ENCODE data around the gene SDHD.
A peak's percentile ranks its signal among the peaks of the same experiment; 100 is the strongest.
"Not testable (repeated sequence)": the region's sequence is repeated elsewhere in the genome, so short reads cannot be mapped to it uniquely, and the experiment has no call there.

Gene SDHD

DNA sequence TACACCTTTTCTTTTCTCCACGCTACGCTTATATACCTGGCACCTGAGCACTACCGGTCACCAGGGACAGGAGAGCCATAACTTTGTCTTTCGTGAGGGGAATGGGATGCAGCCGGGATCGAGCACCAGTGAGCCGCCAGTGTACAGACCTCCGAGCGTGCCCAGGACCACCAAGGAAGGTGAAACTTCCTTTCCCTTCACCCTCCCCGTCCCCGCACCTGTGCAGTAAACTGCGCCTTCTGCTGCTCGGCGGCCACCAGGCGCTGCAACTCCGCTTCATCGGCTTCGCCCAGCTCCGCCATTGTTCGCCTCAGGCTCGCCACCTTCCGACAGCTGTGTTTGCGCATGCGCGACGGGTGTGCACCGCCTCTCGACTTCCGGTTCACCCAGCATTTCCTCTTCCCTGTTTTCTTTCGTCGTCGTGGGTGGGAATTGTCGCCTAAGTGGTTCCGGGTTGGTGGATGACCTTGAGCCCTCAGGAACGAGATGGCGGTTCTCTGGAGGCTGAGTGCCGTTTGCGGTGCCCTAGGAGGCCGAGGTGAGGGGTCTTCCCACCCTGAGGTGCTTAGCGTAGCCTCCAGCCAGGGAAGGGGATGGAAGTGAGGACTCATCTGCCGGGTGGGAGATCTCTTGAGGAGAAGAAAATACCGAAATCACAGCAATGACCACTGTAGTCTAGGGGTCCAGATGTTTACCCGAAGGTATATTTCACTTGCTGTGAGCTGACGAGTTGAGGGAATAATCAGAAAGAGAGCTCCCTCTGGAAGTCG lies at the start of gene SDHD, which contains the start of gene TIMM8B:
TSS of gene SDHD (plus strand) at position 452 of the 770 bp plus-strand sequence. CDS start at position 487, 35 bp downstream.
TSS of gene TIMM8B (minus strand) at position 335 of the 770 bp plus-strand sequence. CDS start at position 302, 33 bp downstream.
- H3K36me3 ChIP-seq (ENCODE audit: control insufficient read depth in 1 of 2, insufficient read depth in 2 of 2, low read length in 2 of 2) = peaks cover 51 to 69% of the 10 kb centered on the region in 2 donors
- H3K4me1 ChIP-seq (ENCODE audit: control insufficient read depth in 1 of 2, insufficient read depth in 2 of 2, low read length in 2 of 2) = peaks cover 14 to 35% of the 10 kb centered on the region in 2 donors
- H3K9me3 ChIP-seq (ENCODE audit: control insufficient read depth in 1 of 2, low read length in 2 of 2) = no peaks in the 10 kb centered on the region
- no peaks in the 10 kb centered on the region for H3K27me3 ChIP-seq (ENCODE audit: low read depth, low read length)
- H3K27ac ChIP-seq (ENCODE audit: low read length) = peak within 1 kb of the TSS; percentile 91
- peak within 1 kb of the TSS; percentile 94 to 97 for H3K4me3 ChIP-seq (ENCODE audit: low read depth in 1 of 2, low read length in 2 of 2)

DNA sequence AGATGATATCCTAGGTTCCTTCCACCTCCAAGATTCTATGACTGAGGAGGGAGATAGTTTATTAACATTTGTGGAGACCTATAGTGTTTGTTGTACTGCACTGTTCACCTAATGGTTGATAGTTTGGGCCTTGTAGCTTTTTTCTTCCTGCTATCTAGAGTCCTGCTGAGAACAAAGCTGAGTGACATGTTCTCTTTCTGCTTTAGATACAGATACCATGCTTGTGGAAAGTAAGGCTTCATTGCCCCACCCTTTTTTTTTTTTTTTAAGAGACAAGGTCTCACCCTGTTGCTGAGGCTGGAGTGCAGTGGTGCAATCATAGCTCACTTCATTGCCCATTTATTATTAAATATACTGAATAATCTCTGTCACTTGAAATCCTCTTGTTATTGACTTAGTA lies 49.1 kb upstream of the SDHD start:
- Histone ChIP-seq H3K4me3 (ENCODE audit: low read depth in 1 of 2, low read length in 2 of 2) (no peak overlapping the region), H3K9me3 (ENCODE audit: control insufficient read depth in 1 of 2, low read length in 2 of 2) (no peaks in the 10 kb centered on the region), H3K27ac (ENCODE audit: low read length) (no peak overlapping the region), H3K36me3 (ENCODE audit: control insufficient read depth in 1 of 2, insufficient read depth in 2 of 2, low read length in 2 of 2) (peaks cover 29 to 46% of the 10 kb centered on the region in 2 donors), H3K27me3 (ENCODE audit: low read depth, low read length) (no peaks in the 10 kb centered on the region), H3K4me1 (ENCODE audit: control insufficient read depth in 1 of 2, insufficient read depth in 2 of 2, low read length in 2 of 2) (no peaks in the 10 kb centered on the region)

GRCh38 chr11:112042161-112042960 lies 44.3 kb upstream of the SDHD start:
- Histone ChIP-seq H3K36me3 (ENCODE audit: control insufficient read depth in 1 of 2, insufficient read depth in 2 of 2, low read length in 2 of 2) (peaks cover 33 to 49% of the 10 kb centered on the region in 2 donors), H3K9me3 (ENCODE audit: control insufficient read depth in 1 of 2, low read length in 2 of 2) (no peaks in the 10 kb centered on the region), H3K27me3 (ENCODE audit: low read depth, low read length) (no peaks in the 10 kb centered on the region), H3K27ac (ENCODE audit: low read length) (no peak overlapping the region), H3K4me1 (ENCODE audit: control insufficient read depth in 1 of 2, insufficient read depth in 2 of 2, low read length in 2 of 2) (no peaks in the 10 kb centered on the region), H3K4me3 (ENCODE audit: low read depth in 1 of 2, low read length in 2 of 2) (no peak overlapping the region)

GRCh38 chr11:112042961-112043304 lies 43.7 kb upstream of the SDHD start:
- no peaks in the 10 kb centered on the region for H3K9me3 ChIP-seq (ENCODE audit: control insufficient read depth in 1 of 2, low read length in 2 of 2)
- H3K4me1 ChIP-seq (ENCODE audit: control insufficient read depth in 1 of 2, insufficient read depth in 2 of 2, low read length in 2 of 2) = no peaks in the 10 kb centered on the region
- no peak overlapping the region for H3K27ac ChIP-seq (ENCODE audit: low read length)
- H3K36me3 ChIP-seq (ENCODE audit: control insufficient read depth in 1 of 2, insufficient read depth in 2 of 2, low read length in 2 of 2) = peaks cover 27 to 43% of the 10 kb centered on the region in 2 donors
- H3K4me3 ChIP-seq (ENCODE audit: low read depth in 1 of 2, low read length in 2 of 2) = no peak overlapping the region
- no peaks in the 10 kb centered on the region for H3K27me3 ChIP-seq (ENCODE audit: low read depth, low read length)

- Histone ChIP-seq H3K4me3 (ENCODE audit: low read depth in 1 of 2, low read length in 2 of 2) (no peak overlapping the region), H3K9me3 (ENCODE audit: control insufficient read depth in 1 of 2, low read length in 2 of 2) (no peaks in the 10 kb centered on the region), H3K27me3 (ENCODE audit: low read depth, low read length) (no peaks in the 10 kb centered on the region), H3K4me1 (ENCODE audit: control insufficient read depth in 1 of 2, insufficient read depth in 2 of 2, low read length in 2 of 2) (no peaks in the 10 kb centered on the region), H3K36me3 (ENCODE audit: control insufficient read depth in 1 of 2, insufficient read depth in 2 of 2, low read length in 2 of 2) (peaks cover 18 to 41% of the 10 kb centered on the region in 2 donors), H3K27ac (ENCODE audit: low read length) (no peak overlapping the region)
Measured at GRCh38 chr11:112044961-112045360, 41.7 kb upstream of the SDHD start.

DNA sequence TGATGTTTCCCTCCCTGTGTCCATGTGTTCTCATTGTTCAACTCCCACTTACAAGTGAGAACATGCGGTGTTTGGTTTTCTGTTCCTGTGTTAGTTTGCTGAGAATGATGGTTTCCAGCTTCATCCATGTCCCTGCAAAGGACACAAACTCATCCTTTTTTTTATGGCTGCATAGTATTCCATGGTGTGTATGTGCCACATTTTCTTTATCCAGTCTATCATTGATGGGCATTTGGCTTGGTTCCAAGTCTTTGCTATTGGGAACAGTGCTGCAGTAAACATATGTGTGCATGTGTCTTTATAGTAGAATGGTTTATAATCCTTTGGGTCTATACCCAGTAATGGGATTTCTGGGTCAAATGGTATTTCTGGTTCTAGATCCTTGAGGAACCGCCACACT lies 40.0 kb upstream of the SDHD start:
- not testable (repeated sequence) for H3K27ac ChIP-seq (ENCODE audit: low read length); H3K27me3 ChIP-seq (ENCODE audit: low read depth, low read length); H3K9me3 ChIP-seq (ENCODE audit: control insufficient read depth in 1 of 2, low read length in 2 of 2); H3K4me3 ChIP-seq (ENCODE audit: low read depth in 1 of 2, low read length in 2 of 2); H3K4me1 ChIP-seq (ENCODE audit: control insufficient read depth in 1 of 2, insufficient read depth in 2 of 2, low read length in 2 of 2)
- peaks cover 23 to 42% of the 10 kb centered on the region in 2 donors for H3K36me3 ChIP-seq (ENCODE audit: control insufficient read depth in 1 of 2, insufficient read depth in 2 of 2, low read length in 2 of 2)

DNA sequence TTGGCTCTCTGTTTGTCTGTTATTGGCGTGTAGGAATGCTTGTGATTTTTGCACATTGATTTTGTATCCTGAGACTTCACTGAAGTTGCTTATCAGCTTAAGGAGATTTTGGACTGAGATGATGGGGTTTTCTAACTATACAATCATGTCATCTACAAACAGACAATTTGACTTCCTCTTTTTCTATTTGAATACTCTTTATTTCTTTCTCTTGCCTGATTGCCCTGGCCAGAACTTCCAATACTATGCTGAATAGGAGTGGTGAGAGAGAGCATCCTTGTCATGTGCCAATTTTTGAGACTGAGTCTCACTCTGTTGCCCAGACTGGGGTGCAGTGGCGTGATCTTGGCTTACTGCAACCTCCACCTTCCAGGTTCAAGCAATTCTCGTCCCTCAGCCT lies 38.4 kb upstream of the SDHD start:
- peaks cover 27 to 47% of the 10 kb centered on the region in 2 donors for H3K36me3 ChIP-seq (ENCODE audit: control insufficient read depth in 1 of 2, insufficient read depth in 2 of 2, low read length in 2 of 2)

DNA sequence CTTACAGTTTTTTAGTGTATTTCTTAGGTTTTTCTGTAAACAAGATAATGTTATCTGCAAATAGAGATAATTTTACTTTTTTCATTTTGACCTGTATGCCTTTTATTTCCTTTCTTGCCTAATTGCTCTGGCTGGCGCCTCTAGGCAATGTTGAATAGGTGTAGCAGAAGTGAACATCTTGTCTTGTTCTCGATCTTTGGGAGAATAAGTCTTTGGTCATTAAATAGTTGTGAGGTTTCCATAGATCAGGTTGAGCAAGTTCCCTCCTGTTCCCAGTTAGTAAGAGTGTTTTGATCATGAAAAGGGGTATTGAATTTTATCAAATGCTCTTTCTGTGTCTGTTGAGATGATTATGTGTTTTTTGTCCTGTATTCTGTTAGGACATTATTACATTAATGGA lies 36.9 kb upstream of the SDHD start:
- Histone ChIP-seq H3K36me3 (ENCODE audit: control insufficient read depth in 1 of 2, insufficient read depth in 2 of 2, low read length in 2 of 2) (peaks cover 31 to 54% of the 10 kb centered on the region in 2 donors), H3K4me3 (ENCODE audit: low read depth in 1 of 2, low read length in 2 of 2) (no peak overlapping the region), H3K27me3 (ENCODE audit: low read depth, low read length) (no peaks in the 10 kb centered on the region), H3K4me1 (ENCODE audit: control insufficient read depth in 1 of 2, insufficient read depth in 2 of 2, low read length in 2 of 2) (no peaks in the 10 kb centered on the region), H3K27ac (ENCODE audit: low read length) (no peak overlapping the region), H3K9me3 (ENCODE audit: control insufficient read depth in 1 of 2, low read length in 2 of 2) (no peaks in the 10 kb centered on the region)

More for the DNA sequence above, 38.4 kb upstream of the SDHD start:
- not testable (repeated sequence) for H3K27me3 ChIP-seq (ENCODE audit: low read depth, low read length); H3K27ac ChIP-seq (ENCODE audit: low read length); H3K4me3 ChIP-seq (ENCODE audit: low read depth in 1 of 2, low read length in 2 of 2); H3K9me3 ChIP-seq (ENCODE audit: control insufficient read depth in 1 of 2, low read length in 2 of 2); H3K4me1 ChIP-seq (ENCODE audit: control insufficient read depth in 1 of 2, insufficient read depth in 2 of 2, low read length in 2 of 2)

GRCh38 chr11:112050721-112051120 lies 36.0 kb upstream of the SDHD start:
- Histone ChIP-seq H3K4me3 (ENCODE audit: low read depth in 1 of 2, low read length in 2 of 2) (no peak overlapping the region), H3K9me3 (ENCODE audit: control insufficient read depth in 1 of 2, low read length in 2 of 2) (no peaks in the 10 kb centered on the region), H3K36me3 (ENCODE audit: control insufficient read depth in 1 of 2, insufficient read depth in 2 of 2, low read length in 2 of 2) (peaks cover 26 to 48% of the 10 kb centered on the region in 2 donors), H3K4me1 (ENCODE audit: control insufficient read depth in 1 of 2, insufficient read depth in 2 of 2, low read length in 2 of 2) (no peaks in the 10 kb centered on the region), H3K27ac (ENCODE audit: low read length) (no peak overlapping the region), H3K27me3 (ENCODE audit: low read depth, low read length) (no peaks in the 10 kb centered on the region)

GRCh38 chr11:112051768-112052167 lies 34.9 kb upstream of the SDHD start:
- no peak overlapping the region for H3K27ac ChIP-seq (ENCODE audit: low read length)
- no peaks in the 10 kb centered on the region for H3K27me3 ChIP-seq (ENCODE audit: low read depth, low read length)
- no peaks in the 10 kb centered on the region for H3K9me3 ChIP-seq (ENCODE audit: control insufficient read depth in 1 of 2, low read length in 2 of 2)
- H3K36me3 ChIP-seq (ENCODE audit: control insufficient read depth in 1 of 2, insufficient read depth in 2 of 2, low read length in 2 of 2) = peaks cover 23 to 54% of the 10 kb centered on the region in 2 donors
- H3K4me3 ChIP-seq (ENCODE audit: low read depth in 1 of 2, low read length in 2 of 2) = no peak overlapping the region
- H3K4me1 ChIP-seq (ENCODE audit: control insufficient read depth in 1 of 2, insufficient read depth in 2 of 2, low read length in 2 of 2) = no peaks in the 10 kb centered on the region

DNA sequence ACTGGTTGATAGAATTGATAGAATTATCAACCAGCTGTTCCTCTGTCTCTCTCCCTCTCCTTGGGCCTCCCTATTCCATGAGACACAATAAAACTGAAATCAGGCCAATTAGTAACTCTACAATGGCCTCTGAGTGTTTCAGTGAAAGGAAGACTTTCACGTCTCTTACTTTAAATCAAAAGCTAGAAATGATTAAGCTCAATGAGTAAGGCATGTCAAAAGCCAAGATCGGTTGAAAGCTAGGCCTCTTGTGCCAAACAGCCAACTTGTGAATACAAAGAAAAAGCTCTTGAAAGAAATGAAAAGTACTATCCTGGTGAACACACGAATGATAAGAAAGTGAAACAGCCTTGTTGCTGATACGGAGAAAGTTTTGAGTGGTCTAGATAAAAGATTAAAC lies 29.5 kb upstream of the SDHD start:
- Histone ChIP-seq H3K9me3 (ENCODE audit: control insufficient read depth in 1 of 2, low read length in 2 of 2) (no peaks in the 10 kb centered on the region), H3K4me3 (ENCODE audit: low read depth in 1 of 2, low read length in 2 of 2) (no peak overlapping the region), H3K36me3 (ENCODE audit: control insufficient read depth in 1 of 2, insufficient read depth in 2 of 2, low read length in 2 of 2) (peaks cover 21 to 69% of the 10 kb centered on the region in 2 donors), H3K4me1 (ENCODE audit: control insufficient read depth in 1 of 2, insufficient read depth in 2 of 2, low read length in 2 of 2) (no peaks in the 10 kb centered on the region), H3K27ac (ENCODE audit: low read length) (no peak overlapping the region), H3K27me3 (ENCODE audit: low read depth, low read length) (no peaks in the 10 kb centered on the region)

All from muscle layer of duodenum (tissue), 2 donors.